Loucy (cell line): Measurements from ENCODE around the gene PLEKHM2.

Experiments
- EZH2phosphoT487 ChIP-seq: fragments of 200-600 bp; IDR thresholded peaks from 2 replicates; pipeline ENCODE4 v1.6.1; 2018; ENCODE audit warnings: antibody characterized with exemption, mild to moderate bottlenecking, moderate library complexity, borderline replicate concordance
- TF ChIP-seq, protein P1 (sequence below): fragments of 200-600 bp; sonication (generic); conservative IDR thresholded peaks from 2 replicates; pipeline ENCODE4 v1.5.1; 2014; ENCODE audit warnings: mild to moderate bottlenecking, antibody characterized with exemption, low read length

DNA sequence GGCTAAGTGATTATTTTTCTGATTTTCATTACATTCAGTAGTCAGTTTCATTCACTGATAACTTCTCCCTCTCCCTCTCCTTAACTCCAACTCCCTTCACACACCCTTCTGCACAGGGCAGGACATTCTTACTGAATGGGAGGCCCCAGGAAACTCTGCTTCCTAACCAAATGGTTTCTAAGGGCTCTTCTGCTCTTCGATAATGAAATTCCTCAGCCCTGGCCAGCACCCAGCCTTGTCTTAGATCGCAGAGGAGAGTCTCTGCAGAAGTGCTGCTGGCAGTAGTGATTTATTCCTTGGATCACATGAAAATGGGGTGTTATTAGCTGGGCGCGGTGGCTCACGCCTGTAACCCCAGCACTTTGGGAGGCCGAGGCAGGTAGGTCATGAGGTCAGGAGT, 16.4 kb downstream of the PLEKHM2 start:
- TF ChIP-seq, protein P1, sequence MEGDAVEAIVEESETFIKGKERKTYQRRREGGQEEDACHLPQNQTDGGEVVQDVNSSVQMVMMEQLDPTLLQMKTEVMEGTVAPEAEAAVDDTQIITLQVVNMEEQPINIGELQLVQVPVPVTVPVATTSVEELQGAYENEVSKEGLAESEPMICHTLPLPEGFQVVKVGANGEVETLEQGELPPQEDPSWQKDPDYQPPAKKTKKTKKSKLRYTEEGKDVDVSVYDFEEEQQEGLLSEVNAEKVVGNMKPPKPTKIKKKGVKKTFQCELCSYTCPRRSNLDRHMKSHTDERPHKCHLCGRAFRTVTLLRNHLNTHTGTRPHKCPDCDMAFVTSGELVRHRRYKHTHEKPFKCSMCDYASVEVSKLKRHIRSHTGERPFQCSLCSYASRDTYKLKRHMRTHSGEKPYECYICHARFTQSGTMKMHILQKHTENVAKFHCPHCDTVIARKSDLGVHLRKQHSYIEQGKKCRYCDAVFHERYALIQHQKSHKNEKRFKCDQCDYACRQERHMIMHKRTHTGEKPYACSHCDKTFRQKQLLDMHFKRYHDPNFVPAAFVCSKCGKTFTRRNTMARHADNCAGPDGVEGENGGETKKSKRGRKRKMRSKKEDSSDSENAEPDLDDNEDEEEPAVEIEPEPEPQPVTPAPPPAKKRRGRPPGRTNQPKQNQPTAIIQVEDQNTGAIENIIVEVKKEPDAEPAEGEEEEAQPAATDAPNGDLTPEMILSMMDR, result no peak
- no peak for TF ChIP-seq EZH2phosphoT487
